Epithelial cell of esophagus (primary cell): ENCODE measurements around the gene ZFP62.

ENCODE experiments used
- DNase-seq: peaks from one replicate; pipeline ENCODE4 v3.0.0; 2010; ENCODE audit warnings: low read depth
- H3K4me3 ChIP-seq: 2 replicates; pipeline ENCODE4 v1.5.1; 2011; ENCODE audit warnings: mild to moderate bottlenecking, low read length, control low read depth
- CTCF ChIP-seq: IDR thresholded peaks from 2 replicates; pipeline ENCODE4 v1.5.1; 2011; ENCODE audit warnings: low read depth, mild to moderate bottlenecking, low read length, control low read depth, inconsistent platforms; ENCODE audit not compliant: insufficient read depth; ENCODE audit errors: missing control alignments

ZFP62 gene

GRCh38 chr5:180874804-180875582, 13.9 kb upstream of the ZFP62 start:
- no peak for DNase-seq
- TF ChIP-seq CTCF = no peak
- no peak overlapping the region for H3K4me3 ChIP-seq

GRCh38 chr5:180873615-180874520, 12.8 kb upstream of the ZFP62 start:
- no peak overlapping the region for H3K4me3 ChIP-seq
- TF ChIP-seq CTCF = no peak
- peak; percentile 29 for DNase-seq

GRCh38 chr5:180872419-180872818, 11.3 kb upstream of the ZFP62 start:
- no peak for DNase-seq
- no peak overlapping the region for H3K4me3 ChIP-seq
- TF ChIP-seq CTCF = no peak

GRCh38 chr5:180870276-180871068, 9.4 kb upstream of the ZFP62 start:
- no peak overlapping the region for H3K4me3 ChIP-seq
- no peak for DNase-seq
- no peak for TF ChIP-seq CTCF

- DNase-seq = no peak
- no peak overlapping the region for H3K4me3 ChIP-seq
- TF ChIP-seq CTCF = no peak
Measured at GRCh38 chr5:180869587-180869986, 8.5 kb upstream of the ZFP62 start.

- DNase-seq = peak; percentile 85
- H3K4me3 ChIP-seq = no peak overlapping the region
- peak; percentile 93 for TF ChIP-seq CTCF
Measured at GRCh38 chr5:180868960-180869359, 7.9 kb upstream of the ZFP62 start.
